GM19452 (cell line): Measurements from ENCODE around the gene ZYX.

ENCODE experiments used
- ATAC-seq: cut with Tn5 transposase; IDR thresholded peaks from one replicate; pipeline ENCODE4 v1.9.1; 2021; ENCODE audit not compliant: unreplicated experiment

Gene ZYX

GRCh38 chr7:143380646-143381426 lies at the start of gene ZYX:
TSS of gene ZYX (plus strand) at chr7:143381345. CDS start at chr7:143381572, 227 bp downstream.
- peak; percentile 77 for ATAC-seq

- no peak for ATAC-seq
These were observed 46.9 kb upstream of the ZYX start for GRCh38 chr7:143334244-143334643.

- ATAC-seq: no peak
These were observed 43.9 kb upstream of the ZYX start for GRCh38 chr7:143337216-143337615.

GRCh38 chr7:143341842-143342241 lies 39.3 kb upstream of the ZYX start:
- no peak for ATAC-seq

- no peak for ATAC-seq
These were observed 37.5 kb upstream of the ZYX start for GRCh38 chr7:143343596-143343995.

GRCh38 chr7:143345428-143345900 lies 35.7 kb upstream of the ZYX start:
- ATAC-seq: peak; percentile 75

GRCh38 chr7:143346018-143346417 lies 35.1 kb upstream of the ZYX start:
- ATAC-seq: no peak

GRCh38 chr7:143347950-143348349 lies 33.2 kb upstream of the ZYX start:
- ATAC-seq: no peak

GRCh38 chr7:143351060-143351459 lies 30.1 kb upstream of the ZYX start:
- no peak for ATAC-seq

- ATAC-seq: no peak
These were observed 29.6 kb upstream of the ZYX start for GRCh38 chr7:143351574-143351973.

- ATAC-seq: no peak
These were observed 28.6 kb upstream of the ZYX start for GRCh38 chr7:143352531-143353002.

- no peak for ATAC-seq
These were observed 26.8 kb upstream of the ZYX start for GRCh38 chr7:143354376-143354775.

- no peak for ATAC-seq
These were observed 26.2 kb upstream of the ZYX start for GRCh38 chr7:143354965-143355364.

GRCh38 chr7:143355450-143356385 lies 25.4 kb upstream of the ZYX start:
- no peak for ATAC-seq

GRCh38 chr7:143356414-143357050 lies 24.6 kb upstream of the ZYX start:
- no peak for ATAC-seq

GRCh38 chr7:143358626-143359025 lies 22.5 kb upstream of the ZYX start:
- ATAC-seq: no peak

GRCh38 chr7:143359771-143360353 lies 21.3 kb upstream of the ZYX start:
- no peak for ATAC-seq

- no peak for ATAC-seq
These were observed 20.2 kb upstream of the ZYX start for GRCh38 chr7:143360788-143361551.

GRCh38 chr7:143361552-143362130 lies 19.5 kb upstream of the ZYX start:
- ATAC-seq: no peak
